Neural progenitor cell (in vitro differentiated cells): Measurements from ENCODE around the gene PCED1A.

Experiments used
- EZH2 ChIP-seq: fragments of 200-600 bp; sonication (generic); IDR thresholded peaks from 2 replicates; pipeline ENCODE4 v1.6.1; 2017; ENCODE audit warnings: antibody characterized with exemption, mild to moderate bottlenecking, moderate library complexity
- EZH2phosphoT487 ChIP-seq: fragments of 200-600 bp; sonication (generic); IDR thresholded peaks from 2 replicates; pipeline ENCODE4 v1.6.1; 2017; ENCODE audit warnings: antibody characterized with exemption
- TF ChIP-seq, protein P1 (sequence below): fragments of 200-600 bp; sonication (generic); IDR thresholded peaks from 2 replicates; pipeline ENCODE4 v1.5.1; 2017; ENCODE audit warnings: antibody characterized with exemption, mild to moderate bottlenecking

DNA sequence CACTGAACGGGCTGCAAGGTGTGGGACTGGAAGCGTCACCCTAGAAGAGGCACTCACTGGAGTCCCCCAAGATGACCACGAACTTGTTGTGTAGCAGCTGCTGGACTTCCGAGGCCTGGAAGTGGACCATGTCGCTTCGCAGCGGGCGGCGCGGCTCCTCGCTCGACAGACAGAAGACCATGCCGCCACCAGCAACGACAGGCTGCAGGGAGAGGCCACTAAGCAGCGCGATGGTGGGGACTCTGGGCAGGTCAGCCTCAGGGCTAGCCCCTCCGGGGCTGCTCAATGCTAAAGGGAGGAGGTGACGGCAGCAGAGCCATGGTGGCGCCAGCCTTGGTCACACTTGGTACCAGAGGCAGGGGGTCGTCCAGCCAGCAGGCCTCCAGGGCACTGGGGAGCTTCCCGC is 720 bp downstream of the PCED1A start:
- TF ChIP-seq, protein P1, sequence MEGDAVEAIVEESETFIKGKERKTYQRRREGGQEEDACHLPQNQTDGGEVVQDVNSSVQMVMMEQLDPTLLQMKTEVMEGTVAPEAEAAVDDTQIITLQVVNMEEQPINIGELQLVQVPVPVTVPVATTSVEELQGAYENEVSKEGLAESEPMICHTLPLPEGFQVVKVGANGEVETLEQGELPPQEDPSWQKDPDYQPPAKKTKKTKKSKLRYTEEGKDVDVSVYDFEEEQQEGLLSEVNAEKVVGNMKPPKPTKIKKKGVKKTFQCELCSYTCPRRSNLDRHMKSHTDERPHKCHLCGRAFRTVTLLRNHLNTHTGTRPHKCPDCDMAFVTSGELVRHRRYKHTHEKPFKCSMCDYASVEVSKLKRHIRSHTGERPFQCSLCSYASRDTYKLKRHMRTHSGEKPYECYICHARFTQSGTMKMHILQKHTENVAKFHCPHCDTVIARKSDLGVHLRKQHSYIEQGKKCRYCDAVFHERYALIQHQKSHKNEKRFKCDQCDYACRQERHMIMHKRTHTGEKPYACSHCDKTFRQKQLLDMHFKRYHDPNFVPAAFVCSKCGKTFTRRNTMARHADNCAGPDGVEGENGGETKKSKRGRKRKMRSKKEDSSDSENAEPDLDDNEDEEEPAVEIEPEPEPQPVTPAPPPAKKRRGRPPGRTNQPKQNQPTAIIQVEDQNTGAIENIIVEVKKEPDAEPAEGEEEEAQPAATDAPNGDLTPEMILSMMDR = no peak
- TF ChIP-seq EZH2phosphoT487 (no peak), EZH2 (no peak)
